ENCODE measurements around the gene MSH5. TPM values are rescaled to one million over a fixed set of nuclear protein-coding genes. Genes with fewer than 3 reads are reported as not detected.

Gene MSH5
- total RNA-seq, 1 experiment from 2014 or later = 22.7 TPM

GRCh38 chr6:31770860-31771259 lies 31.1 kb downstream of the MSH5 start:
- Histone ChIP-seq H3K9me2 (replicated peaks; ENCODE audit: low read length) (no peaks in the 10 kb centered on the region), H3K9me3 (ENCODE audit: low read length) (no peaks in the 10 kb centered on the region), H4K20me1 (ENCODE audit: low read length) (no peaks in the 10 kb centered on the region), H3K79me2 (ENCODE audit: low read length) (no peaks in the 10 kb centered on the region), H3K4me3 (ENCODE audit: low read length) (no peak overlapping the region), H3K9ac (ENCODE audit: low read length) (no peak overlapping the region), H3K27ac (ENCODE audit: low read length) (no peak overlapping the region), H3K4me1 (ENCODE audit: insufficient read depth, low read length) (peaks cover 9% of the 10 kb centered on the region), H3K4me2 (ENCODE audit: low read length) (no peak overlapping the region), H2AFZ (ENCODE audit: low read length) (no peak overlapping the region), H3F3A (ENCODE audit: low read length, unreplicated experiment) (no peaks in the 10 kb centered on the region), H3K27me3 (ENCODE audit: low read length) (no peaks in the 10 kb centered on the region), H3K36me3 (ENCODE audit: low read depth, low read length) (peaks cover 2% of the 10 kb centered on the region; the same call in 1 of the 2 replicates)
- no peak for DNase-seq
- intact Hi-C loops (cut with micrococcal nuclease) = no loop called here
- BruUV-seq (replicated peaks) = no TSS peak
- ChIA-PET CTCF (interaction anchor here (0.6 kb wide), 1 partner anchor 425 kb away, joined by 3 read pairs; no protein-coding TSS in a partner anchor), POLR2A (ENCODE audit: unreplicated experiment) (interaction anchor here (0.6 to 0.7 kb wide), 2 partner anchors 18 to 44 kb away, joined by 3 read pairs; partner anchors contain the start of gene HSPA1L)
- ATAC-seq = no peak
- TF ChIP-seq EZH2phosphoT487 (IDR thresholded peaks at IDR 0.05; ENCODE audit: borderline replicate concordance, low read length) = no peak
- TF ChIP-seq EZH2 (IDR thresholded peaks at IDR 0.05; ENCODE audit: low read length, unreplicated experiment) = no peak
- no peak for TF ChIP-seq CTCF (conservative IDR thresholded peaks at IDR 0.05; ENCODE audit: low read depth, low read length)

DNA sequence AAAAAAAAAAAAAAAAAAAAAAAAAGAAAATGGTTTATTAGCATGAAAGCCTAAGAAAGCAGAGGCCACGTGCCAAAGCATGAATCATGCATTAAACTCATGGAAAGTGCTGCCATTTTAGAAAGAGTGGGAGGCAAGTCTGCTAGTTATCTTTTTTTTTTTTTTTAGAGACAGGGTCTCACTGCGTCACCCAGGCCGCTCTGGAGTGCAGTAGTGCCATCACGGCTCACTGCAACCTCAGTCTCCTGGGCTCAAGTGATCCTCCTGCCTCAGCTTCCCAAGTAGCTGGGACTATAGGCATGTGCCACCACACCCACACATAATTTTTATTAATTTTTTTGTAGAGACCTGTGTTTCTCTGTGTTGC lies 32.2 kb downstream of the MSH5 start:
- peaks cover 2% of the 10 kb centered on the region; the same call in 1 of the 2 replicates for H3K36me3 ChIP-seq (ENCODE audit: low read depth, low read length)
- CTCF ChIA-PET = no interaction called here

More for the DNA sequence above, 32.2 kb downstream of the MSH5 start:
- H3K27ac ChIP-seq (ENCODE audit: low read length) = no peak overlapping the region
- no peaks in the 10 kb centered on the region for H3K79me2 ChIP-seq (ENCODE audit: low read length)
- POLR2A ChIA-PET (ENCODE audit: unreplicated experiment) = no interaction called here
- BruUV-seq (replicated peaks) = no TSS peak
- DNase-seq = no peak
- no peak for TF ChIP-seq EZH2 (IDR thresholded peaks at IDR 0.05; ENCODE audit: low read length, unreplicated experiment)
- no peak for TF ChIP-seq EZH2phosphoT487 (IDR thresholded peaks at IDR 0.05; ENCODE audit: borderline replicate concordance, low read length)
- TF ChIP-seq CTCF (conservative IDR thresholded peaks at IDR 0.05; ENCODE audit: low read depth, low read length) = no peak
- H3K4me2 ChIP-seq (ENCODE audit: low read length) = no peak overlapping the region
- H3K27me3 ChIP-seq (ENCODE audit: low read length) = no peaks in the 10 kb centered on the region
- H3K9me2 ChIP-seq (replicated peaks; ENCODE audit: low read length) = no peaks in the 10 kb centered on the region
- H2AFZ ChIP-seq (ENCODE audit: low read length) = no peak overlapping the region
- H3K9me3 ChIP-seq (ENCODE audit: low read length) = no peaks in the 10 kb centered on the region
- H3K4me3 ChIP-seq (ENCODE audit: low read length) = no peak overlapping the region
- H4K20me1 ChIP-seq (ENCODE audit: low read length) = no peaks in the 10 kb centered on the region
- H3K9ac ChIP-seq (ENCODE audit: low read length) = no peak overlapping the region
- no peak for ATAC-seq
- H3K4me1 ChIP-seq (ENCODE audit: insufficient read depth, low read length) = peaks cover 20% of the 10 kb centered on the region
- intact Hi-C loops (cut with micrococcal nuclease) = loop anchor here (2.0 kb wide), 2 partner anchors 59 to 91 kb away; partner anchors contain the start of gene NEU1
- H3F3A ChIP-seq (ENCODE audit: low read length, unreplicated experiment) = no peaks in the 10 kb centered on the region
